Hepatocyte (in vitro differentiated cells): ENCODE data around the gene SHROOM4. TPM values are rescaled to one million over a fixed set of nuclear protein-coding genes. Genes with fewer than 3 reads are reported as not detected.

ENCODE experiments used
- DNase-seq: peaks from one replicate; pipeline ENCODE4 v3.0.0-alpha.2; 2016; ENCODE audit warnings: low spot score
- H2AFZ ChIP-seq: fragments of 200-600 bp; sonication (generic); 2 replicates; pipeline ENCODE4 v1.6.0; 2016; ENCODE audit warnings: antibody characterized with exemption, mild to moderate bottlenecking
- H3K27ac ChIP-seq: fragments of 200-600 bp; sonication (generic); 2 replicates; pipeline ENCODE4 v1.5.1; 2016; ENCODE audit warnings: mild to moderate bottlenecking
- H3K27me3 ChIP-seq: fragments of 200-600 bp; sonication (generic); 2 replicates; pipeline ENCODE4 v1.6.1; 2016
- H3K36me3 ChIP-seq: fragments of 200-600 bp; sonication (generic); replicated peaks from 2 replicates; pipeline ENCODE4 v1.5.1; 2016; ENCODE audit warnings: low read depth; ENCODE audit not compliant: insufficient read depth
- H3K4me1 ChIP-seq: fragments of 200-600 bp; sonication (generic); 2 replicates; pipeline ENCODE4 v1.5.1; 2016; ENCODE audit warnings: mild to moderate bottlenecking, moderate library complexity; ENCODE audit not compliant: insufficient read depth
- H3K4me2 ChIP-seq: fragments of 200-600 bp; sonication (generic); 2 replicates; pipeline ENCODE4 v1.6.0; 2016
- H3K4me3 ChIP-seq: fragments of 200-600 bp; sonication (generic); 2 replicates; pipeline ENCODE4 v1.5.1; 2016; ENCODE audit warnings: mild to moderate bottlenecking
- H3K79me2 ChIP-seq: fragments of 200-600 bp; sonication (generic); 2 replicates; pipeline ENCODE4 v1.6.0; 2017; ENCODE audit warnings: mild to moderate bottlenecking
- H3K9me2 ChIP-seq: fragments of 200-600 bp; sonication (generic); replicated peaks from 2 replicates; pipeline ENCODE4 v1.6.0; 2017; ENCODE audit warnings: mild to moderate bottlenecking; ENCODE audit not compliant: insufficient read depth
- H3K9me3 ChIP-seq: fragments of 200-600 bp; sonication (generic); 2 replicates; pipeline ENCODE4 v1.5.1; 2016; ENCODE audit warnings: low read depth, mild to moderate bottlenecking
- H4K20me1 ChIP-seq: fragments of 200-600 bp; sonication (generic); 2 replicates; pipeline ENCODE4 v1.6.0; 2016; ENCODE audit warnings: mild to moderate bottlenecking; ENCODE audit not compliant: insufficient read depth, poor library complexity, severe bottlenecking
- CTCF ChIP-seq: fragments of 200-600 bp; sonication (generic); IDR thresholded peaks from 2 replicates; pipeline ENCODE4 v1.5.1; 2016; ENCODE audit warnings: antibody characterized with exemption, mild to moderate bottlenecking; ENCODE audit not compliant: poor library complexity
- EZH2 ChIP-seq: fragments of 200-600 bp; sonication (generic); IDR thresholded peaks from 2 replicates; pipeline ENCODE4 v1.6.1; 2016; ENCODE audit warnings: antibody characterized with exemption, mild to moderate bottlenecking, borderline replicate concordance
- EZH2phosphoT487 ChIP-seq: fragments of 200-600 bp; sonication (generic); IDR thresholded peaks from one replicate; pipeline ENCODE4 v1.6.1; 2018; ENCODE audit warnings: antibody characterized with exemption, mild to moderate bottlenecking, low read depth, moderate library complexity; ENCODE audit not compliant: unreplicated experiment, severe bottlenecking
- WGBS: methylation state at CpG from one replicate; pipeline ENCODE4 v1.1.6; 2016; ENCODE audit warnings: low lambda C conversion rate; ENCODE audit errors: missing lambda C conversion rate; 5-methylcytosine and 5-hydroxymethylcytosine counted together
- polyA plus RNA-seq: library from polyadenylated mRNA; unstranded; fragments of >200 nt; fragmentation: Nextera tagmentation; extraction: Ambion mirVana; gene quantifications from 2 replicates; pipeline ENCODE4 v1.2.1, GENCODE V29; 2016
- total RNA-seq: library from RNA; depleted of rRNA; stranded (reverse); fragments of >200 nt; gene quantifications from 2 replicates; pipeline ENCODE4 v1.2.3, GENCODE V29; 2014

Gene SHROOM4
- total and polyA plus RNA-seq, 2 experiments from 2014 or later = 1.6 to 7.1 TPM

- H3K27me3 ChIP-seq = no peaks in the 10 kb centered on the region
- H2AFZ ChIP-seq = no peak overlapping the region
- H3K27ac ChIP-seq = no peak overlapping the region
- no peak overlapping the region for H3K4me3 ChIP-seq
- H3K79me2 ChIP-seq = no peaks in the 10 kb centered on the region
- no peak for DNase-seq
- H3K4me1 ChIP-seq = no peaks in the 10 kb centered on the region
- no peak overlapping the region for H3K4me2 ChIP-seq
- H3K9me3 ChIP-seq = no peaks in the 10 kb centered on the region
- WGBS = 76% methylated on average over 2 of the region's 2 CpGs
- H3K9me2 ChIP-seq = no peaks in the 10 kb centered on the region
- no peaks in the 10 kb centered on the region for H3K36me3 ChIP-seq
- no peaks in the 10 kb centered on the region for H4K20me1 ChIP-seq
- TF ChIP-seq CTCF = no peak
- no peak for TF ChIP-seq EZH2phosphoT487
- no peak for TF ChIP-seq EZH2
Observed at GRCh38 chrX:50751091-50751490, 62.9 kb downstream of the SHROOM4 start.

GRCh38 chrX:50747471-50747900 lies 66.5 kb downstream of the SHROOM4 start:
- Histone ChIP-seq H3K36me3 (no peaks in the 10 kb centered on the region), H3K4me3 (no peak overlapping the region), H3K27me3 (no peaks in the 10 kb centered on the region), H3K9me2 (no peaks in the 10 kb centered on the region), H3K9me3 (no peaks in the 10 kb centered on the region), H3K4me1 (no peaks in the 10 kb centered on the region), H4K20me1 (no peaks in the 10 kb centered on the region), H3K4me2 (no peak overlapping the region), H2AFZ (no peak overlapping the region), H3K27ac (no peak overlapping the region), H3K79me2 (no peaks in the 10 kb centered on the region)
- peak; percentile 16 for DNase-seq
- TF ChIP-seq EZH2 = no peak
- peak; percentile 57 for TF ChIP-seq CTCF
- 47% methylated on average over 1 of the region's 1 CpG for WGBS

- WGBS = 95% methylated on average over 2 of the region's 2 CpGs
- no peak for TF ChIP-seq EZH2phosphoT487
- no peaks in the 10 kb centered on the region for H3K36me3 ChIP-seq
Observed at GRCh38 chrX:50736656-50737055, 77.3 kb downstream of the SHROOM4 start.

GRCh38 chrX:50726296-50726695 lies 87.7 kb downstream of the SHROOM4 start:
- H3K36me3 ChIP-seq = no peaks in the 10 kb centered on the region
- no peak overlapping the region for H2AFZ ChIP-seq
- H3K4me1 ChIP-seq = no peaks in the 10 kb centered on the region
- TF ChIP-seq CTCF (no peak), EZH2phosphoT487 (no peak), EZH2 (no peak)
- no peaks in the 10 kb centered on the region for H3K79me2 ChIP-seq
- no peak overlapping the region for H3K4me2 ChIP-seq
- 76% methylated on average over 3 of the region's 3 CpGs for WGBS
- H3K9me2 ChIP-seq = no peaks in the 10 kb centered on the region
- no peak for DNase-seq
- no peak overlapping the region for H3K4me3 ChIP-seq
- H3K27ac ChIP-seq = no peak overlapping the region
- H4K20me1 ChIP-seq = no peaks in the 10 kb centered on the region
- H3K27me3 ChIP-seq = no peaks in the 10 kb centered on the region
- no peaks in the 10 kb centered on the region for H3K9me3 ChIP-seq

More at GRCh38 chrX:50736656-50737055, 77.3 kb downstream of the SHROOM4 start:
- H3K4me3 ChIP-seq = no peak overlapping the region
- no peaks in the 10 kb centered on the region for H3K9me3 ChIP-seq
- no peaks in the 10 kb centered on the region for H3K27me3 ChIP-seq
- H3K4me2 ChIP-seq = no peak overlapping the region
- DNase-seq = no peak
- no peaks in the 10 kb centered on the region for H3K4me1 ChIP-seq
- no peaks in the 10 kb centered on the region for H3K9me2 ChIP-seq
- H2AFZ ChIP-seq = no peak overlapping the region
- no peak overlapping the region for H3K27ac ChIP-seq
- no peaks in the 10 kb centered on the region for H3K79me2 ChIP-seq
- no peaks in the 10 kb centered on the region for H4K20me1 ChIP-seq
